Transverse colon (tissue), 3 donors: ENCODE results near the gene PEAR1.

Experiments used
- POLR2A ChIP-seq: fragments of 450-650 bp; IDR thresholded peaks from one replicate; pipeline ENCODE4 v1.6.1; 2016; ENCODE audit warnings: antibody characterized with exemption, mild to moderate bottlenecking, moderate library complexity
- TF ChIP-seq, protein P1 (sequence below), 5 experiments: fragments of 200-600 bp in 3 of 5; fragments of 450-650 bp in 2 of 5; sonication (generic) in 3 of 5; IDR thresholded peaks; 1 replicate in 2 of 5; 2 replicates in 3 of 5; pipeline ENCODE4 v1.5.1; 2016 to 2017; ENCODE audit warnings: antibody characterized with exemption in 5 of 5, inconsistent platforms in 3 of 5, mild to moderate bottlenecking in 2 of 5, moderate library complexity in 1 of 5

DNA sequence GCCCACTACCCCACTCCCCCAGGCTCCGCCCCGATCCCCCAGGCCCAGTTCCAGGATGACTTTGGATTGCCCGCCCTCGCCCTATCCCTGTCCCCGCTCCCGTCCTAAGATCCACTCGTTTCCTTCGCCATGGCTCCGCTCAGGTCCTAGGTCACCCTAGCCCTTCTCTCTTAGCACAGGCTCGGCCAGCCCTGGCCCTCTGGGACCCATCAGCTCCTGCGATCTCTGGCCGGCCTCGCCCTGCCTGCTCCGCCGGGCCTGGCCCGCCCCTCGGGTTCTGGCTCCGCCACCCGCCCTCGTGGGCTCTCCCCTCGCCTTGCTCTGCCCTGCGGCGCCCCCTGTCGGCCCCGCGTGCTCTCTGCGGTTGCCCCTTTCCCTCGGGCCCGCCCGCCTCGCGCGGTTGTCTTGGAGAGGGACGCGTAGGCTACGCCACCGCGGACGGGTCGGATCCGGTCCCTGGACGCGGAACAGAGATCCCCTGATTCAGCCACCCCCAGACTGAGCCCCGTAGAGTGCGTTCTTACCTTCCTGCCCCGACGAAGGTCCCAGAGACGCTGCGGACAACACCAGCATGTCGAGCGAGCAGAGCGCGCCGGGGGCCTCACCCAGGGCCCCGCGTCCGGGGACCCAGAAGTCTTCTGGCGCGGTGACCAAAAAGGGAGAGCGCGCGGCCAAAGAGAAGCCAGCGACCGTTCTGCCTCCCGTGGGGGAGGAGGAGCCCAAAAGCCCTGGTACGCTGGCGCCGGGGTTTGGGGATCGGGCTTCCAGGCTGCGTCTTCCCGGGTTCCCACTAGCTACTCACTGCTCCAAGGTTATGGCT is 26.9 kb downstream of the PEAR1 start, which contains the start of gene LRRC71:
- TF ChIP-seq, protein P1, sequence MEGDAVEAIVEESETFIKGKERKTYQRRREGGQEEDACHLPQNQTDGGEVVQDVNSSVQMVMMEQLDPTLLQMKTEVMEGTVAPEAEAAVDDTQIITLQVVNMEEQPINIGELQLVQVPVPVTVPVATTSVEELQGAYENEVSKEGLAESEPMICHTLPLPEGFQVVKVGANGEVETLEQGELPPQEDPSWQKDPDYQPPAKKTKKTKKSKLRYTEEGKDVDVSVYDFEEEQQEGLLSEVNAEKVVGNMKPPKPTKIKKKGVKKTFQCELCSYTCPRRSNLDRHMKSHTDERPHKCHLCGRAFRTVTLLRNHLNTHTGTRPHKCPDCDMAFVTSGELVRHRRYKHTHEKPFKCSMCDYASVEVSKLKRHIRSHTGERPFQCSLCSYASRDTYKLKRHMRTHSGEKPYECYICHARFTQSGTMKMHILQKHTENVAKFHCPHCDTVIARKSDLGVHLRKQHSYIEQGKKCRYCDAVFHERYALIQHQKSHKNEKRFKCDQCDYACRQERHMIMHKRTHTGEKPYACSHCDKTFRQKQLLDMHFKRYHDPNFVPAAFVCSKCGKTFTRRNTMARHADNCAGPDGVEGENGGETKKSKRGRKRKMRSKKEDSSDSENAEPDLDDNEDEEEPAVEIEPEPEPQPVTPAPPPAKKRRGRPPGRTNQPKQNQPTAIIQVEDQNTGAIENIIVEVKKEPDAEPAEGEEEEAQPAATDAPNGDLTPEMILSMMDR (IDR thresholded peaks at IDR 0.05): peak; percentile 64 to 86 (median 82)
- no peak for TF ChIP-seq POLR2A
